HG03442 (cell line): Measurements from ENCODE around the gene MAGEA2B.
"Not testable (repeated sequence)": the region's sequence is repeated elsewhere in the genome, so short reads cannot be mapped to it uniquely, and the experiment has no call there.

Source experiments
- ATAC-seq: cut with Tn5 transposase; IDR thresholded peaks from one replicate; pipeline ENCODE4 v1.9.1; 2021; ENCODE audit warnings: mild to moderate bottlenecking, moderate library complexity; ENCODE audit not compliant: unreplicated experiment

The MAGEA2B gene

DNA sequence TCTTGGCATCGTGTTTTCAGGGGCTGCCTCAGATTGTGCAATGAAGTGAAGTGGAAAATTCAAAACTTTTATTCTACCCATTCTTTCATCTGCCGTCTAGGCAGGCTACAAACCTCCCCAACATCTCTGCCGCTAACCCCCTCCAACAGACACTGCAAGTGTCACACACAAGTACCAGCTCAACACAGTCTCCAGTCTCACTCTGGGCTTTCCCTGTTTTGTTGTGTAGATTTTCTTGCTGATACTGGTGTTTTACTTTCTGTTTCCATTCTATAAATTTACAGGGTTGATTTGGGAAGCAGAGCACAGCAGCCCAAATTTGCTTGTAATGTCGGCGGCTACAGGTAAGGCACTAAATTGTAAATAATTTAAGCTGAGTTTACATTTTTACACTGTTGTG is 40.4 kb downstream of the MAGEA2B start:
- ATAC-seq = not testable (repeated sequence)

DNA sequence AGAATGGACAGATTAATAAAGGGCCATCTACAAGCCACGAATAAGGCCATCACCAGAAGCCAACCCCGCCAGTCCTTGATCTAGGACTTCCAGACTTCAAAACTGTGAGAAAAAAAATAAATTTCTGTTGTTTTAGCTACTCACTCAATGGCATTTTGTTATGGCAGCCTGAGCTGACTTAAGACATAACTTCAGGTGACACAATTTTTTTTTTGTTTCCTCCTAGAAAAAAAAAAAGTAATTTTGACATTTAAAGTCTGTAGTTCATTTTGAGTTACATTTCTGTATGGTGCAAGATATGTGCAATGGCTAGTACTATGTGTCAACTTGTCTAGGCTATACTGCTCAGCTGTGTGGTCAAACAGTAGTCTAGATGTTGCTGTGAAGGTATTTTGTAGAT is 44.5 kb downstream of the MAGEA2B start, which contains the start of gene CSAG3:
Gene CSAG3, plus strand, starts transcription at position 301 of the 400 bp plus-strand sequence.
- not testable (repeated sequence) for ATAC-seq

GRCh38 chrX:152759544-152759943 is 45.1 kb downstream of the MAGEA2B start:
- ATAC-seq = not testable (repeated sequence)

DNA sequence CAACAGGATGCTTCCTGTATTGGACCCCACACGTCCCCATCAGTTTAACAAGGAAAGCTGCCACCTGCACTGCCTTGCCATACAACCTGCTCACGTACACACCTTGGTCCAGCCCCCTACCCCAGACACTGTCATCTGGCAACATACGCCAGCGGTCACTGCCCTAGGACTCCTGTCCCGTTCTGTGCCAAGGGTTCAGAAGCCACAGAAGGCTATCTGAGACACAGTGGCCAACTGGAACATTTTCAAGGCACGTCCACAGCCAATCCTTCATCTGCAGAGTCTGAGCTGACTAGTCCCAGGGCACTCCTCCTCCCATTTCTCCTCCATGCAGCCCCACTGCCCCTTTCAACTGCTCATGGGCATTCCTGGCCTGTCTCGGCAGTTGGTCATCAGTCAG is 47.2 kb downstream of the MAGEA2B start:
- not testable (repeated sequence) for ATAC-seq

DNA sequence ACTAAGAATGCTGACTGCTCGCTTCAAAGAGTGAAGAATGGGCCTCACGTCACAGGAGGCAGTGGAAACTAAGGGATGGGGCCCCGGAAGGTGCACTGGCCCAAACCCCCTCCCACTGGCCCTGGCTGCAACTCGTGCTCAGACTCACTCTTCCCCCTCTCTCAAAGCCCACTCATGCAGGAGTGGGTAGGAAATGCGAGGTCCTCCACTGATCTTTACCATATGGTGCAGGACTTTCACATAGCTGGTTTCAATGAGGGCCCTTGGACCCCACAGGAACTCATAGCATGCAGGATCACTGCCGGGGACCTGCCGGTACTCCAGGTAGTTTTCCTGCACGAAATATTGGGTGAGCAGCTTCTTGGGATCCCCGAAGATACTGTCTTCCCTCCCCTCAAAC is 52.1 kb downstream of the MAGEA2B start:
- ATAC-seq = not testable (repeated sequence)
